Progenitor cell of endocrine pancreas (in vitro differentiated cells): Measurements from ENCODE around the gene MTHFD2L. TPM values are rescaled to one million over a fixed set of nuclear protein-coding genes. Genes with fewer than 3 reads are reported as not detected.

Experiments
- DNase-seq: peaks from one replicate; pipeline ENCODE4 v3.0.0; 2021; ENCODE audit warnings: low spot score; ENCODE audit not compliant: unreplicated experiment
- H3K27ac Mint-ChIP-seq: 2 replicates; pipeline ENCODE4 v1.8.0; 2021; ENCODE audit warnings: mild to moderate bottlenecking, moderate library complexity, mixed read lengths
- H3K27me3 Mint-ChIP-seq: 2 replicates; pipeline ENCODE4 v1.8.0; 2021; ENCODE audit warnings: mixed read lengths
- H3K36me3 Mint-ChIP-seq: 2 replicates; pipeline ENCODE4 v1.8.0; 2022; ENCODE audit warnings: mixed read lengths; ENCODE audit not compliant: insufficient read depth
- H3K4me1 Mint-ChIP-seq: 2 replicates; pipeline ENCODE4 v1.8.0; 2021; ENCODE audit warnings: low read depth, mixed read lengths
- H3K4me3 Mint-ChIP-seq: 2 replicates; pipeline ENCODE4 v1.8.0; 2021; ENCODE audit warnings: low read depth, mild to moderate bottlenecking, moderate library complexity, mixed read lengths
- H3K9me3 Mint-ChIP-seq: 2 replicates; pipeline ENCODE4 v1.8.0; 2021; ENCODE audit warnings: low read depth, mixed read lengths
- CTCF ChIP-seq: fragments of 200-600 bp; sonication (generic); IDR thresholded peaks from one replicate; pipeline ENCODE4 v1.5.0; 2021; ENCODE audit warnings: antibody characterized with exemption, mild to moderate bottlenecking; ENCODE audit not compliant: unreplicated experiment
- total RNA-seq: library from RNA; stranded (reverse); gene quantifications from 2 replicates; pipeline ENCODE4 v1.2.1, GENCODE V29; 2021

The MTHFD2L gene
- total RNA-seq, 1 donor from 2014 or later, result 23.3 TPM

- Mint-ChIP-seq H3K4me3 (no peak overlapping the region), H3K27me3 (no peaks in the 10 kb centered on the region), H3K27ac (no peak overlapping the region), H3K4me1 (no peaks in the 10 kb centered on the region), H3K9me3 (no peaks in the 10 kb centered on the region), H3K36me3 (no peaks in the 10 kb centered on the region)
- TF ChIP-seq CTCF, result no peak
- DNase-seq, result no peak
Observed at GRCh38 chr4:74316397-74316796, 158.5 kb downstream of the MTHFD2L start.

GRCh38 chr4:74317616-74318246, 159.8 kb downstream of the MTHFD2L start:
- Mint-ChIP-seq H3K27me3 (no peaks in the 10 kb centered on the region), H3K36me3 (no peaks in the 10 kb centered on the region), H3K4me1 (no peaks in the 10 kb centered on the region), H3K27ac (no peak overlapping the region), H3K9me3 (no peaks in the 10 kb centered on the region), H3K4me3 (no peak overlapping the region)
- no peak for DNase-seq
- TF ChIP-seq CTCF, result no peak

GRCh38 chr4:74318276-74318675, 160.4 kb downstream of the MTHFD2L start:
- no peak for TF ChIP-seq CTCF
- DNase-seq, result no peak
- no peaks in the 10 kb centered on the region for H3K36me3 Mint-ChIP-seq
- no peak overlapping the region for H3K4me3 Mint-ChIP-seq
- no peak overlapping the region for H3K27ac Mint-ChIP-seq
- no peaks in the 10 kb centered on the region for H3K4me1 Mint-ChIP-seq
- no peaks in the 10 kb centered on the region for H3K9me3 Mint-ChIP-seq
- no peaks in the 10 kb centered on the region for H3K27me3 Mint-ChIP-seq

- H3K9me3 Mint-ChIP-seq, result no peaks in the 10 kb centered on the region
- no peaks in the 10 kb centered on the region for H3K27me3 Mint-ChIP-seq
- no peaks in the 10 kb centered on the region for H3K36me3 Mint-ChIP-seq
Observed at GRCh38 chr4:74319470-74319869, 161.6 kb downstream of the MTHFD2L start.

GRCh38 chr4:74320559-74321118, 162.7 kb downstream of the MTHFD2L start:
- no peaks in the 10 kb centered on the region for H3K27me3 Mint-ChIP-seq
- no peak for DNase-seq
- H3K4me3 Mint-ChIP-seq, result no peak overlapping the region
- H3K27ac Mint-ChIP-seq, result no peak overlapping the region
- H3K36me3 Mint-ChIP-seq, result no peaks in the 10 kb centered on the region
- no peaks in the 10 kb centered on the region for H3K9me3 Mint-ChIP-seq
- peak; percentile 61 for TF ChIP-seq CTCF
- peaks cover 2% of the 10 kb centered on the region for H3K4me1 Mint-ChIP-seq

More at GRCh38 chr4:74319470-74319869, 161.6 kb downstream of the MTHFD2L start:
- Mint-ChIP-seq H3K27ac (no peak overlapping the region), H3K4me1 (peaks cover 2% of the 10 kb centered on the region), H3K4me3 (no peak overlapping the region)
- no peak for TF ChIP-seq CTCF
- DNase-seq, result no peak
